HEK293T (cell line): Measurements from ENCODE around the gene PDE8A.

Experiments
- ARNT ChIP-seq: fragments of 450-650 bp; IDR thresholded peaks from 2 replicates; pipeline ENCODE4 v1.6.1; 2017; ENCODE audit warnings: mild to moderate bottlenecking
- FOXK2 ChIP-seq: fragments of 450-650 bp; IDR thresholded peaks from 2 replicates; pipeline ENCODE4 v1.6.1; 2016; ENCODE audit warnings: mild to moderate bottlenecking

- TF ChIP-seq ARNT (no peak), FOXK2 (no peak)
These were observed 44.0 kb downstream of the PDE8A start for GRCh38 chr15:85025516-85026251.
